NCI-H526 treated with DMSO at 0.1 percent for 48 hours (cell line): Measurements from ENCODE around the gene S100A2.

Experiments used
- DNase-seq: peaks from one replicate; lab custom pipeline; 2025; lab: John Stamatoyannopoulos, UW

Gene S100A2

DNA sequence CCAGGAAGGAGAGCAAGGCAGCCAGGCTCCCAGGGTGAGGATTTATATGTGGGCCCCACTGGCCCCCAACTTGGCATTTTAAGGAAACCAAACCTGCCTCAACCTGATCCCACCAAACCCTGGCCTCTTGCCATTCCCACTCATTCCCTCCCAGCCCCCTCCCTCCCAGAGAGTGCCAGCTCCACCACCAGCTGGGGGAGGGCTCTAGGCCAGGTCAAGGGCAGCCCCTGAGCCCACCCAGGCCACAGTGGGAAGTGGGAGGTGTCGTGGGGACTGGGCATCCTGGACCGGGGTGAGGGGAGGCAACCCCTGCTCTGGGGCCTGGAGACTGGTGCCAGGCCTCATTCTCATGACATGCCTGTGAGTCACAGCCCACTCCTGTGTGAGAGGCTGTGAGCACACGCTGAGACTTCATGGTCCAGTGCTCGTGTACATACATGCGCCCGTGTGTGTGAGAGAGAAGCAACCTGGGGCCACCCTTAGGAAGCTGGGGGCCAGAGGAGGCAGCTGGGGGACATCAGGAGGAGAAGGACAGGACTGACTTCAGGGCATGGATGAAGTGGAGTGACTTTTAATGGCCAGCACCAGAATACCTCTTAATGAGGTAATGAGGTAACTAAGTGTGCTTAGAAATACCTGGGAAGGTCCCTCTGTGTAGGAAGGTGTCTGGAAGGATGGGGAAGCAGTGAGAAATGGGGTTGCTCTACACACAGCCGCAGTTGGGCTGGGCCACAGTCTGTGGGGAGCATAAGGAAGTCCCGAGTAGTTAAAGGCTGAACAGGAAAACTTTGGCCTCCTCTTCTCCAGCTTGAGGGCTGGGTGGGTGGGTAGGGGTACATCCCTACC lies at the start of gene S100A2:
S100A2 (minus strand) TSS at position 316 of the 846 bp plus-strand sequence. CDS start 1,967 bp downstream, outside the sequence.
- DNase-seq, result peak; percentile 43

DNA sequence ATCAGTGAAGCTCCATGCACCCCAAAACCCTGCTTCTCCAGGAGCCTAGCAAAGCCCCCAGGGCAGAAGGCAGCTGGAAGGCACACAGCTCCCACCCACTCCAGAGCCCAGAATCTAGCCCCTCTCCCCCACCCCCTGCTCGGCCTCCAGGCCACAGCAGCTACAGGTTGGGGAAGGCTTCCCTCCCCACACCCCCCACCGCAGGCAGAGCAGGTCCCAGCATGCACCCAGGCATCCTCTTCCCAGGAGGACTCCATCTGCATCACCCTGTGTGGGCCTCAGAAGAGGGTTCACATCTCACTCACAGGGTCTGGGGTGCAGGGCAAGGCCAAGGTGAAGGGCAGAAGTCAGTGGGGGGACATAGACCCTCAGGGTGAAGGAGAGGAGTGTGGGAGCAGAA lies 49.8 kb upstream of the S100A2 start:
- DNase-seq, result no peak

DNA sequence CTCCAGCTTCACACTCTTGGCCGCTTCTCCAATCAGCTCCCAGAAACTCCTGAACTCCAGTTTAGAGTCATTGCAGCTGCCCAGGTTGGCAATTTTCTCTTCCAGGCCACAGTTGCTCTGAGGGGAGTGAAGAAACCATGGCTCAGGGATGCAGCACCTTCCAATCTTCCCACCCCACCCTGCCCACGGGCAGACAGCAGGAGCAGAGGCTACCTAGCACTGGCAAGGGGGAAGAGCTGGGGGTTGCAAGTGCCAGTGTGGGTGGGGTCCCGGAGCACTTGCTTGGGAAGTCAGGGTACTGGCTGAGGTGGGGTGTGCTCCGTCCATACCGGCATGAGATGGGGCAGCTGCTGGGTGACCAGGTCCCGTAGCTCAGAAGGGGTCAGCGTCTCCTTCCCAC lies 49.3 kb upstream of the S100A2 start:
- DNase-seq, result no peak

DNA sequence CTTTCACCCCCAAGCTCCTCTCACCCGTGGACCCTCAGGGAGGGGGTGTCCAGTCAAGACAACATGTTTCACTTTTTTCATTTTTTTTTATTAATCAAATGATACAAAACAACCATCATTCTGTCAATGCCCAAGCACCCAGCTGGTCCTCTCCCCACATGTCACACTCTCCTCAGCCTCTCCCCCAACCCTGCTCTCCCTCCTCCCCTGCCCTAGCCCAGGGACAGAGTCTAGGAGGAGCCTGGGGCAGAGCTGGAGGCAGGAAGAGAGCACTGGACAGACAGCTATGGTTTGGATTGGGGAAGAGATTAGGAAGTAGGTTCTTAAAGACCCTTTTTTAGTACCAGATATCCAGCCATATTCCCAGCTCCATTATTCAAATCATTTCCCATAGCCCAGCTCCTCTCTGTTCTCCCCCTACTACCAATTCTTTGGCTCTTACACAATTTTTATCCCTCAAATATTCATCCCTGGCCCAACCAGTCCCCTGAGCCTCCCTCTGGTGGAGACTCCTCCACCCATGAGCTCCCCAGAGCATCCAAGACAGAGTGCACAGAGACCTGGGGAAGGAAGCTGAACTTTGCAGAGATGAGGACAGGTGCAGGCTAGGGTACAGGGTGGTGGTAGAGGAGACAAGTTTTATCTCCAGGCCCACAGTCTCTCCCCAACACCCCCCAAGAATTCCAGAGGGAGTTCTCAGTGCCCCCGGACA lies 48.7 kb upstream of the S100A2 start:
- DNase-seq, result no peak

DNA sequence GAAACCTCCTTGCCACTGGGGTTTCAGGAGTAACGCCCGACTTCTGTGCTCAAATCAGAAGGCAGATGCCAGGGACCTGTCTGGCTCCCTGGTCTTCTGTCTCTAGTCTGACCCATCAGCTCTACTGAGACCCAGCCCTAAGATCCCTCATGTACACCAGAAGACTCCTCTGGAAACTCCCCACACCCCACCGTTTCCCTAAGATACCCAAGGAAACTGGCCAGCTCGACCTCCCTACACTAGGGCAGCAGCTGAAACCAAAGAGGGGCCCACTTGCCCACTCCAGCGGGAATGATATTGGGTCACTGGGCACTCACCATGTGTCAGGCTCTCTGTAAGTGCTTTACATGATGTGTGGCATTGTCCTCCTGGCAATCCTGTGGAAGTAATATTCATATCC lies 47.8 kb upstream of the S100A2 start:
- DNase-seq, result no peak

DNA sequence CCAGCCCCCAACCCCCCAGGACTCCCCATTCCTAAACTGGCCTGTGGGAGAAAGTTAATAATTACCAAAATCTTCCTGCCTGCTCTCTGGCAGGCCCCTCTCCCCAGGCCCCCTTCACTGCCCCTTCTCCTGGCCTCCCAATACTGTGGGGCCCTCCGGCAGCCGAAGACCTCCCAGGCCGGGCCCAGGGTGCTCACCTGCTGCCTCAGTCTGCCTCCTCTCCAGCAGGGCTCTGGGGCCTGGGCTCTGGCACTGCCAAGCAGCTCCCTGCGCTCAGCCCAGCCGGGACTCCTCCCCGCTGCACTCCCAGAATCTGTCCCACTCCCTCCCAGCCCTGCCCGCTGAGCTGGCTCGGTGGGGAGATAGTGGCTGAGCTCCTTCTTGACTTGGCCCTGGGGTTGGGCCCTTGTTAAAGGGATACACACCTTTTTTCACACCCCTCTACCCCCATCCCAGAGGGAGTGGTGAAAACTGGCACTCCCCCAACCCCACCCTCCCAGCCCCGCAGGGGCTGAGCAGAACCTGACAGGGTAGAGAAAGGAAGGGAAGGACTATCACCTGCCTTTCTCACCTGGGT lies 47.2 kb upstream of the S100A2 start, which contains the start of gene S100A16:
S100A16 (minus strand) TSS at position 383 of the 577 bp plus-strand sequence. CDS start 4,986 bp downstream, outside the sequence.
- DNase-seq, result no peak

DNA sequence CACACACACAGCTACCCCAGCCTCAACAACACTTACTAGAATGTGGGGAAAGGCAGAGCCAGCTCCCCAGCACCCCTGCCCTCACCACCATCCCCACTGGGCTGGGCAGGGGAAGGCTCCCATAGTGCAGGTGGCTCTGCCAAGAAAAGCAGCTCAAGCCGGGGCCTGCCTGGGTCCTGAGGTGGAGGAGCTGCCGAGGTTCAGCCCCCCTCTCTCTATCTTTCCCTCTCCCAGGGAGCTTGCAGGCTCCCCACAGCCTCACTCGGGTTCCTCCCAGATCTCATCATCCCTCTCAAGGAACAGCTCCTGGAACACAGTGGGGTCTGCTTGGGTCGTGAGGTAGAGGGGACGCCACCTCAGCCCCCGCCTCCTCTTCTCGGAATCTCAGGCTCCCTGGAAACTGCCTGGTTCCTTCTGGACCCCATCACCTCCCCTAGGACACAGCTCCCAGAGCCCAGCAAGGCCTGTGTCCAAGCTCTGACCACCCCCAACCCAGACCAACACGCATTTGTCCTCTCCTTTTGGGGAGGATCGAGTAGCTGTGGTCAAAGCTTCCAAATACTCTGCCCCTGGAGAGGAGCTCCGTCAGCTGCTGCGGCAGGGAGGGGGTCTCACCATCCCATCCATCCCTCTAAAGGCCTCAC lies 46.6 kb upstream of the S100A2 start:
- DNase-seq, result no peak

DNA sequence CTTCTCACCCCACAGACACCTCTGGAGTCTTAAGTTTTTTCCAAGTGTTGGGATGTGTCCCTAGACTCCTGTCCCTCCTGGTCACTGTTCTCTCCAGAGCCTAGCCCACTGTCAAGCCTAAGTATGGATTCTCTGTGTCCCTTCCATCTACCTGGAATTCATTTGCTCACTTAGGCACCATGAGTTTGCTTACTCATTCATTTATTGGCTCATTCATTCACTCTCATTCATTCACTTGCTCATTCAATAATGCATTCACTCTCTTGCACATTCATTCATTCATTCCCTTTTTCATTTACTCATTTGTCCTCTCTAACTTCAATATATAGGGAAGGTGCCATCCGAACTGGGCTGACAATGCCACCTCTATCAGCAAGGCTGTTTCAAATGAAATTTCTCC lies 45.7 kb upstream of the S100A2 start:
- DNase-seq, result no peak

DNA sequence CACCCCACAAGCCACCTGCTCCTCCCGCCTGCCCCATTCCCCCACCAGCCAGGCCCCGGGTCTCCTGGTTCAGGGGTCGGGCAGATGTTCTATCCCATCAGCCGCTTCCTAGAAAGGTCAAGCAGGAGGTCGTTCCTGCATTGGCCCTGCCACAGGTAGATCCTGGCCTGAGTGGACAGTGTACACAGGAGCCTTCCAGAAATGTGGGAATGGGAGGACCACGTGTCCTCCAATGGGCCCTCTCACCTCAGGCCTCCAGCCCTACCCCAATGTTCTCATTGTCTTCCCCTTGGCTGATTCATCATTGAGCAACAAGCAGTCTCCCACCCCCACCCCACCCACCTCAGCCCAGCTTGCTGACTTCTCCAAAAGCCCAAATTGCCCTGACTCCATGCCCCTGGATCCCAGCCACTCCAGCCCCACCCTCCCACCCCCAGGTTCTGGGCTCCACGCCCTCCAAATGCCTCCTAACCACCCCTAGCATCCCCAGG lies 45.2 kb upstream of the S100A2 start:
- DNase-seq, result no peak

DNA sequence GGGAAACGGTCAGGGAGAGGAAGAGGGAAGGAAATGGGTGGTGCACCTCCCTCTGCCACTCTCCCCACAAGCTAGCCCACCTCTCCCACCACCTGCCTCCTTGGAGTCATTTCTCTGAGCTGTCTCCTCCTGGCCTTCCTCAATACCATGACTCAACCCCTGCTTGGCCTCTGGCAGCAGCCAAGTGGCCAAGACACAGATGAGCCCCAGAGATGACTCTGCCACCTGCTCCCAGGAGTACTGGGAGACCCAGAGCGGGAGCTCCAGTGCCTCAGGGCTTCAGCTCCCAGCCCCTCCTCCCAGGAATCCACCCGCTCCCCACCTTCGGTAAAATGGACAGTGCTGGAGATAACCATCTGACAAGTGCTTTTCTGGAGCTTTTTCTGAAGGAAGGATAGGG lies 44.7 kb upstream of the S100A2 start:
- no peak for DNase-seq

DNA sequence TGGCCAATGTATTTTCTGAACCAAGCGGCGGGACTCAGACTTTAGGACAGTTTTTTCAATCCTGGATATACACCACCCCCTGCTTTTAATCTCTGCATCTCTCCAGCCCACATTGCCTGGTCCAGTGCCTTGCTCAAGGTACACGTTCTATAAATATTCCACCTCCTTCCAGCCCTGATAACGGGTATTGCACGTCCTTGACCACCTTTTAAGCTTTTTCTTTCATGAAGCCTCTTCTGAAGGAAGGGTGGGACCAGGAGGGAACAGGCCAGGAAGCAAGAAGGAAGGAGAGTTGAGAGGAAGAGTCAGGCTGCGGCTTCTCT lies 43.9 kb upstream of the S100A2 start:
- no peak for DNase-seq

DNA sequence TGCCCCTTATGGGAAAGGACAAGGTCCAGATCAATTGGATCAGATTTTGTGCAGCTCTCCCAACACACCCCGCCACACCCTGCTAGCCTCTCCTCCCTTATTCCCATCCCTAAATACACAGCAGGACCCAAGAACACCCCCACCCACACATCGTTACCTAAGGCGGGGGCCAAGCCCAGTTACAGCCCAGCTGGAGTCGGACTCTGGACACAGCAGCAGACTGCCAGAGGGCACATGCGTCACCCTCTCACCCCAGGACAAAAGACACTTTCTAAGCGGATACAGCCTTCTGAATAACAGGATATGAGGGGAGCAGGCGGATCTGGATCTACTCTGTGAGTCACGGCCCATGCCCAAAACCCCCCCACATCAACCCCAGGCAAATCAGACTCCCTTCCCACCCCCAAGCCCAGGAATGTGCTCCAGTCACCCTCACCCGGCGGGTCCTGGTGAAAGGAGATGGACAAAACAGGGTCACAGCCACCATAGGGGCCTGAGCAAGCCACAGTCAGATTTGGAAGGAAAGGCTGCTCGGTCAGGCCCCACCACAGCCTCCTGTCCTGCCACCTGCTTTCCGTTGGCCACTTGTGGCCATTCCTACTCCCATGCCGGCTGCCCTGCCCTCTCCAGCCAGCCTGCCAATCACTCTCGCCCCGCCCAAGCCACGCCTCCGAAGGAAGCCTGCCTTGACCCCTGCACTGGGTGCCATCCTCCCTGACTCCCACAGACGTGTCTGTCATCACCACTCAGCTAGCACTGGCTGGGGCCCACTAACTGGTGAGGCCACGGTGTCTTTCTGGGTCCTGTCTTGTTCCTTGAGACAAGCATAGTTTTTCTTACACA lies 43.3 kb upstream of the S100A2 start:
- no peak for DNase-seq

DNA sequence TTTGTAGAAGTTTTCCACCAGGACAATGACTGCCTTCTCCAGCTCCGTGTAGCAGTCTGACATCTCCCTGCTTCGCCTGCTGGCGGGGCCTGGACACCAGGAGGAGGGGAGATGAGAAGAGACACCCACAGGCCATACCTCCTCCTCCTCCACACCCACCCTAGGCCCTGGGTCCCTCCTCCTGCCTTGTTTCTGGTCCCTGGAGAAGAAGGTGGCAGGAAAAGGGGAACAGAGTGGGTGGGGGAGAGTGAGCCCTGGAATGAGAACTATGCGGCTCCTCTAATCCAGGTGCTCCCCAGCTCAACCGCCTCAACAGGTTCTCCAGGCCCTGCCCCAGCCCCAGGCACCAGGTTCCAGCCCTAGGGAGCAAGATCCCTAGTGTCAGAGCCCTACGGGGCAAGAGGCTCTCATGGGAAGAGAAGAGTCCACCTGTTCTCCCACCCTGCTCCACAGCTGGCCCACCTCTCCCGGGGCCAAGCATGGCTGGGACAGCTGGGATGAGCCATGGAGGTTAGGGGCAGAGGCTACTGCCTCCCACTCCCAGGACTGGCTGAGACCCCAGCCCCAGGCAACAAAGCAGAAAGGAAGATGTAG lies 42.5 kb upstream of the S100A2 start:
- DNase-seq, result no peak

DNA sequence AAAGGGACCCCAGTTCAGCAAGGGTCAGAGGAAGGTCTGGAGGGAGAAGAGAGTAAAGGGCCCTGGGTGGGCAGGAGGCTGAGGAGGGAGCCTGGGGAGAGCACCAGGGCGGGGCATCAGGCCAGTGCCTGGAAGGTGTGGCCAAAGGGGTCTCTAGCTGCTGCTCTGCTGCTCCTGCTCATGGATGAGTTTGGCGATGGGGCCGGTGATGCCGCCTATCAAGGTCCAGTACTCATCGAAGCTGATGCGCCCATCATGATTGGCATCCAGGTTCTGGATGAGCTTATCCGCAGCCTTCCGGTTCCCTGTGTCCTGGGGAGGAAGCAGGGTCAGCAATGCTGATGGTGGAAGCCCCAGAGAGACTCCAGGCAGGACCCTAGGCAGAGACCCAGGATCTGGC lies 41.7 kb upstream of the S100A2 start:
- DNase-seq, result no peak

DNA sequence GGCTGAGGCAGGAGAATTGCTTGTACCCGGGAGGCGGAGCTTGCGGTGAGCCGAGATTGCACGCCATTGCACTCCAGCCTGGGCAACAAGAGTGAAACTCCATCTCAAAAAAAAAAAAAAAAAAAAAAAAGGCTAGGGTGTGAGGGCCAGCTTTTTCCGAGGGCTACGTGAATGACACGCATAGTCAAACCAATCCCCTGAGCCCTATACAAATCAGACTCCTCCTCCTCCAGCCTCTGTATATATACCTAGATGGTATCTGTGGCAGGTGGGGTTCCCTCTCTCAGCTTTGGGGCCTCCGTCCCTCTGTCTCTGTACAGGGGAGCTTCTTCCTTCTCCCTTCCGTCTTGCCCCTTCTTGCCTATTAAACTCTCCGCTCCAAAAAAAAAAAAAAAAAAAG lies 40.5 kb upstream of the S100A2 start:
- DNase-seq, result no peak

DNA sequence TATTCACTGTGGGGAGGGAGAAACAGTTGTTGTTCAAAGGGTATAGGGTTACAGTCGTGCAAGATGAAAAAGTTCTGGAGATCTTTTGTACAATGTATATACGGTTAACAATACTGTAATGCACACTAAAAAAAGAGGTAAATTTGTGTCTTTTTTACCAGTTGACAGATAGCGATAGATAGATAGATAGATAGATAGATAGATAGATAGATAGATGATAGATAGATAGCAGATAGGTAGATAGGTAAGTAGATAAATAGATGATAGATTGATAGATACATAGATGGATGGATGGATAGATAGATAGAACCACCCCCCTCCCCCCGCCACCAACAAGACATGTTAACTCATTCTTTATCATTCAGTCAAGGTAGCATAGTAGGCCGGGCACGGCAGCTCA lies 37.1 kb upstream of the S100A2 start:
- DNase-seq, result no peak

DNA sequence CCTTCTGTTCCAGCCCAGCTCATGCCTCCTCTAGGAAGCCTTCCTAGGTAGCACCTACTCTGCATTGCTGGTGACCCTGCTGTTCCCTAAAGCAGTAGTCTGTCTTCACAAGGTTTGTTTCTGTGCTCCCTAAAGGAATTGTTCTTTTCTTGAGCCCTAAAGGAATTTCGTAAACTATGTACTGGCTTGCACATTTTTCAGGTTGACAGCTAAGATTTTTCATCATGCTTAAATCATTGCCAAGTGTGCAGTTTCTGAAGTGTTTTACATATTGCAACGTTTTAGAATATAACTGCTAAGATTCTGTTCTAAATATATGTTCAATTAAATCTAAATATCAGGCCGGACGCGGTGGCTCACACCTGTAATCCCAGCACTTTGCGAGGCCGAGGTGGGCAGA lies 34.2 kb upstream of the S100A2 start:
- DNase-seq, result no peak

DNA sequence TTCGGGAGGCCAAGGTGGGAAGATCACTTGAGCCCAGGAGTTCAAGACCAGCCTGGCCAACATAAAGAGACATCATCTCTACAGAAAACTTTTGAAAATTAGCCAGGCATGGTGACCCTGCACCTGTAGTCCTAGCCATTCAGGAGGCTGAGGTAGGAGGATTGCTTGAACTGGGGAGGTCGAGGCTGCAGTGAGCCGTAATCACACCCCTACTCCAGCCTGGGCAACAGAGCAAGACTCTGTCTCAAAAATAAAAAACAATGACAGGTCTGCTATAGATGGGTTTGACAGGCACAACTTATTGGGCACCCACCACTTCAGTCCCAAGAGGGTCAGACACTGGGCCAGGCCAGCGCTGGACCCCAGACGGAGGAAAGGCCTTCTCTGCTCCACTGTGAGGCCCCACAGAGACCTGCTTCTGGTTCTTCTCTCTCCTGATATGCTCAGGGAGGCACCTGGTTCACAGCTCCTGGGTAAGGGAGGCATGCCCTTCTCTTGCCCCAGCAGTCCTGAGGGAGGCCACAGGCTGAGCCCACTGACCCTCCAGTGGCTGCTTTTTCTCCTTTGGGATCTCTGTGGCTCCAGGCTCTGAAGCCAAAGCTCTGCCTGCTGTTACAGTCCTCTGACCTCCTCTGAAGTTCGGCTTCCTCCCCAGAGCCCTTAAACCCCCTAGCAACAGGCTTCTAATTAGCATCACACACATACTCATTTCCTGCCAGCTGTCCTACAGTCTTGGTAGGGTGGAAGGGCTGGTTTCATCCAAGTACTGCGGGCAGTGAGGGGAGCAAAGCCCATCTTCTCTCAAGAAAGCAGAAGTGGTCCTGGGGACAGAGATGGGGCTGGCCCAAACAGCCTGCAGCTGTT lies 32.9 kb upstream of the S100A2 start:
- DNase-seq, result no peak

DNA sequence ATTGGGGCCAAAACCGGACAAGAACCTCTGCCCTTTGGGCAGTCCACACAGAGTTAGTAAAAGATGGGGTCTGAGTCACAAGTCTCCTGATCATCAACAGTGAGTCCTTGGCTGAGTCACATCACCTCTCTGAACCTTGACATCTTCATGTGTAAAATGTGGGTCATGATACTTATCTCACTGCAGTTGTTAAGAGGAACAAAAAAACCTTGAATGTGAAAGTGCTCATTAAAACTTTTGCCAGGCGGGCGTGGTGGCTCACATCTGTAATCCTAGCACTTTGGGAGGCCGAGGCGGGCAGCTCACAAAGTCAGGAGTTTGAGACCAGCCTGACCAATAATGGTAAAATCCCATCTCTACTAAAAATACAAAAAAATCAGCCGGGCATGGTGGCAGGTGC lies 31.6 kb upstream of the S100A2 start:
- no peak for DNase-seq

DNA sequence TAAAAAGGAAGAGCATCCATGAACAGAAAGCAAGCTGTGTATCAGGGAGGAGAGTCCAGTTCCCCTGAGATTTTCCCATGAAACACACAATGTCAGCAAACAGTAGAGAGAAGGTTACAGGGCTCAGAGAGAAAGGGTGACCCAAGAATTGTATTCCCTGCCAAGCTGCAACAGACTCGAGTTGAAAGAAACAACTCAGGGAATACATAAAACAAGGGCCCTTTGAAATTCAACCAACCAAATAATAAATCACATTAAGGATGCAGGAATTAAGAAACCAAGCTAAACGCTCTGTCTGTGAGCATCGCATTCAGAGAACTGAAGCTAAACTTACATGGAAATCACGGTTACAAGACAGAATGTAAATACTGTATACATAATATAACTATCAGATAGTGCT lies 27.1 kb upstream of the S100A2 start:
- DNase-seq, result no peak
